22Rv1 (cell line): ENCODE measurements around the gene THSD4.

Experiments used
- H3K27ac ChIP-seq: fragments of 450-650 bp; 2 replicates; pipeline ENCODE4 v1.5.1; 2017
- ZFX ChIP-seq: fragments of 450-650 bp; IDR thresholded peaks from 2 replicates; pipeline ENCODE4 v1.6.1; 2017; ENCODE audit warnings: antibody characterized with exemption, borderline replicate concordance
- TF ChIP-seq, protein P1 (sequence below): fragments of 450-650 bp; IDR thresholded peaks from 2 replicates; pipeline ENCODE4 v1.5.1; 2017; ENCODE audit warnings: mild to moderate bottlenecking

THSD4 gene

DNA sequence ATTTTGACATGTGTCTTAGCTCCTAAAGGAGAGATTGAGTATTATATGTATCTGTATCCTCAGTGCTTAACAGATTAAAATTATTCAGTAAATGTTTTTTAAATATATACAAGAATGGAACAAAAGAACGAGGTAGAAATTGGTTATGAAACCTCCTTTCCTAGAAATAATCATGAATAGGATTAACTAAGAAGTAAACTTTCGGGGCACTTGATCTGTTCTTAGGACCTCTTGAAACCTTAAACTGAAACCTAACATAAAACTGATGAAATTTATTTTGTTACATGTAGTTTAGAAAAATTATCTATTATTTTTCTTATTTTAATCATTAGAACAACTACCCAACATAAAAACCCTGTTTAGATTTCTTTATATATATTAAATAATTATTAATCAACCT, 311.5 kb downstream of the THSD4 start:
- no peak overlapping the region for H3K27ac ChIP-seq
- TF ChIP-seq, protein P1, sequence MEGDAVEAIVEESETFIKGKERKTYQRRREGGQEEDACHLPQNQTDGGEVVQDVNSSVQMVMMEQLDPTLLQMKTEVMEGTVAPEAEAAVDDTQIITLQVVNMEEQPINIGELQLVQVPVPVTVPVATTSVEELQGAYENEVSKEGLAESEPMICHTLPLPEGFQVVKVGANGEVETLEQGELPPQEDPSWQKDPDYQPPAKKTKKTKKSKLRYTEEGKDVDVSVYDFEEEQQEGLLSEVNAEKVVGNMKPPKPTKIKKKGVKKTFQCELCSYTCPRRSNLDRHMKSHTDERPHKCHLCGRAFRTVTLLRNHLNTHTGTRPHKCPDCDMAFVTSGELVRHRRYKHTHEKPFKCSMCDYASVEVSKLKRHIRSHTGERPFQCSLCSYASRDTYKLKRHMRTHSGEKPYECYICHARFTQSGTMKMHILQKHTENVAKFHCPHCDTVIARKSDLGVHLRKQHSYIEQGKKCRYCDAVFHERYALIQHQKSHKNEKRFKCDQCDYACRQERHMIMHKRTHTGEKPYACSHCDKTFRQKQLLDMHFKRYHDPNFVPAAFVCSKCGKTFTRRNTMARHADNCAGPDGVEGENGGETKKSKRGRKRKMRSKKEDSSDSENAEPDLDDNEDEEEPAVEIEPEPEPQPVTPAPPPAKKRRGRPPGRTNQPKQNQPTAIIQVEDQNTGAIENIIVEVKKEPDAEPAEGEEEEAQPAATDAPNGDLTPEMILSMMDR: no peak
- no peak for TF ChIP-seq ZFX

DNA sequence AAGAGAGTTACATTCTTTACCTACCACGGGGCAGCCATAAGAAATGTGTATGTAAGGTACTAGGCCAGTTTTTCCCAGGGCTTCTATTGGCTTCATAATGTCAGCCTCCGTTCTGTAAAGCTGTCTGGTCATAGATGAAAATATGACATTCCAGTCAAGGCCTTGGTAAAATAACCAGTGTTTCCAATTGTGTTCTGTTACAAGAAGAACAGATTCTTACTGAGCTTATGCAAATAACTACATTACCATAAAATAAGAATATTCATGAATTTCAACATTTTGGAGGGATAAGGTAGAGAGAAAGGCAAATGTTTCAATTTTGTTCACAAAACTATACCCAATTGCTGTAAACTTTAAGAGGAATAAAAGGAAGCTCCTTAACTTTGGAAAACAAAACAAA, 315.5 kb downstream of the THSD4 start:
- H3K27ac ChIP-seq: no peak overlapping the region

DNA sequence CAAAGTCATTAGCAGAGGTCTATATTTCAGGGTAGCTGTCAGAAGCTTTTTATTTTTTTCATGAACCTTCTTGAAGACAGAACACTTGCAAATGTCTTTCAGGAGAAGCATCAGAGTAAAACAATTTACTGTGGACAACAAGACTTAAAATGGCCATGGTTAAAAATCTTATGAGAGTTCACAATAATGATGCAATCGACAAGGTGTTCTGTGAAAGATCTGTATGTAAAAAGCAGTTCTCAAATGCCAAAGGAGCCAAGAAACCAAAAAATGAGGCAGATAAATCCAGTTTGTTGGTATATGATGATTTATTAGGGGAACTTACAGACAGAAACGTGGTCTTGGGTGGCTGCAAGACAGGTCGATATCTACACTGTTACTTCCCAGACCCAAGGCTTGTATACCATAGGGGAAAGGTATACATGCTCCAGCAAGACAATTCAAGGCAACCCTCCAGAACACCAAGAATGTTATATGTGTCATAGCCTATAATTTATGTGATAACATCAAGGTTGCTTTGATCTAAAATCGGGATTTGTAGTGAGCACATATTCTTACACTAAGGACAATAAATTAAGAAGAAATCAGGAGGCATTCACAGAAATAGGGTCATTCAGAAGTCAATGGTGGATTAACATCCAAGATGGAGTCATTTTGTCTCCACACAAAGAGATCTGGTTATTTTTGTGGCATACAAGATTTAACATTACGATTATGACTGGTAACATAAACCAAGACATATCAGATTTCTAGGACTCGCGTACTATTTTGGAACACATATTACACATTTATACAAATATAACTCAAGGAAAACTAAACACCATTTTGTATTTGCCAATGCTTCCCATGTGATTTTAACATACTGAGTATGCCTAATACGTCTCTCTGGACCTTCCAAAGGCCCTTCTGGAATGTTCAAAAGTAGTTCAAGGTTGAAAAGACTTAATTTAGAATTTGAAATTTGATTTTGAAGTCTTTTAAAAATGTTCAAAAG, 316.4 kb downstream of the THSD4 start:
- TF ChIP-seq, protein P1: no peak
- TF ChIP-seq ZFX: no peak
- no peak overlapping the region for H3K27ac ChIP-seq

More for the DNA sequence above, 315.5 kb downstream of the THSD4 start:
- TF ChIP-seq ZFX: no peak
- TF ChIP-seq, protein P1: no peak

DNA sequence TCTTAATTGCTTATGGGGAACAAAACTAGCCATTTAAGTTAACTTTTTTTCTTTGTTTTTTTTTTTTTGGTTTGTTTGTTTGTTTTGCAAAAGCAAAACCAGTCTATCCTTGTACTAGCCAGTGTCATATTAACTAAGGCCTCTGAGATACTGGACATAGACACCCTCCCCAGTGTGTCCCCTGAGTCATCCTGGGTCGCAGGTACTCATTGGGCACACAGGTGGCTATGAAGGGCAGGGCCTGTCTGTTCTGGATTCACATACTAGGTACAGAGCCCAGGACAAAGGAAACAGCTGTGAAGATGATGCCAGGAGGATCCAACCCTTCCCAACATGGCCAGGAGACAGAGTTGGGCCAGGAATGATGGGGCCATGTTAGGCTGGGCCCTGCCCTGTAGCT, 318.1 kb downstream of the THSD4 start:
- TF ChIP-seq ZFX: no peak
- TF ChIP-seq, protein P1: no peak
- H3K27ac ChIP-seq: no peak overlapping the region

DNA sequence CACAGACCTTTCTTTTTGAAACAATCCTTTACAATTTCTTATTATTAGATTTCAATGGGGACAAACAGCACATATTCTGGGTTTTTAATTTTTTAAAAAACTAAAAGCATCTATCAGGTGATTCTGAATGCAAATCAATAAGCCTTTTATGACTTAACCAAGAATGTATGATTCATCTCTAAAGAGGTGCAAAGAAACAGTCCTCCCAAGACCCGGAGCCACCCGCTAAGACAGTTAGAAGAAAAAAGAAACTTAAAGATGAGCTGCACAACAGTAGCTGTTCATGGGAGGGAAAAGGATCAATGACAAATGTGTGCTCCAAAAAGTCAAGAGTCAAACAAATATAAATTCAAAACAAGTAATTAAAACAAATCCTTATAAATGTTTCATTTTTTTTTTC, 319.5 kb downstream of the THSD4 start:
- TF ChIP-seq ZFX: no peak
- TF ChIP-seq, protein P1: no peak

DNA sequence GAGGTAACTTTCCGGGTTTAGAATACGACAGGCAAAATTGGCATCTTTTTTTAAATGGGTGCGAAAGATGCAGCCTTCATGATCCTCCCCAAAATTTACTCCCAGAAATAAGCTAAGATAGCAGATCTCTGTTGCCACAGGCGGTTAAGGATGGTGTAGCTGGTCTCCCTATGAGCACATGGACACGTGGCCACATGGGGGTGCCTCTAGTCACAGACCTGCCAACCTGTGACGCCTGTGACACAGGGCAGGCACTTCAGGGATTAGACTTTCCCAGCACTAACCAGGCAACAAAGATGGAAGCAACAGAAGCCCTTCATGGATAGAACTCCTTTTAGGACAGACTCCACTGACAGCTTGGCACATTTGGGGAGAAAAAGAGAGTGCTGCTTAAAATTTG, 320.3 kb downstream of the THSD4 start:
- H3K27ac ChIP-seq: no peak overlapping the region

More for the DNA sequence above, 319.5 kb downstream of the THSD4 start:
- no peak overlapping the region for H3K27ac ChIP-seq

More for the DNA sequence above, 320.3 kb downstream of the THSD4 start:
- TF ChIP-seq, protein P1: no peak
- TF ChIP-seq ZFX: no peak
